HCT116 (cell line): ENCODE data around the gene SEMA4D. TPM values are rescaled to one million over a fixed set of nuclear protein-coding genes. Genes with fewer than 3 reads are reported as not detected.

Experiments
- ATAC-seq: fragments of 200-7000 bp; cut with Tn5 transposase; 2 replicates; pipeline ENCODE4 v1.9.1; 2020; ENCODE audit warnings: mild to moderate bottlenecking, moderate library complexity
- BruUV-seq: library from RNA; stranded (reverse); fragments of 400-500 nt; replicated peaks from 2 replicates; lab custom pipeline; 2021; lab: Mats Ljungman, UMichigan
- CTCF ChIA-PET: fragments of 300-600 bp; sonication (Branson Sonifier 250); formaldehyde crosslinking; loops from one replicate; lab custom pipeline; 2021; ENCODE audit warnings: antibody characterized with exemption; lab: Charles Lee
- POLR2A ChIA-PET: fragments of 300-600, 350-600 bp; sonication (Branson Sonifier 250); formaldehyde crosslinking; loops from one replicate; lab custom pipeline; 2021; ENCODE audit warnings: antibody characterized with exemption; lab: Charles Lee
- RAD21 ChIA-PET, 2 experiments: fragments of 300-600 bp; sonication (Branson Sonifier 250); formaldehyde crosslinking; loops; one replicate each; lab custom pipeline; 2023; ENCODE audit warnings: low total read pairs in 2 of 2; ENCODE audit not compliant: uncharacterized antibody in 2 of 2, unreplicated experiment in 2 of 2, low non-redundant PET in 1 of 2; lab: Charles Lee
- DNase-seq: peaks from one replicate; pipeline ENCODE4 v3.0.0-alpha.2; 2010; ENCODE audit warnings: low read depth, low spot score
- H2AFZ ChIP-seq: fragments of 200-600 bp; shearing (Covaris generic), sonication (generic); 2 replicates; pipeline ENCODE4 v1.6.1; 2017; ENCODE audit warnings: low read depth, mixed run types, mixed read lengths, antibody characterized with exemption, low read length; ENCODE audit not compliant: poor library complexity, severe bottlenecking
- H3K27ac ChIP-seq: 2 replicates; pipeline ENCODE4 v1.5.1; 2012; ENCODE audit warnings: low read depth, low read length
- H3K27me3 ChIP-seq: fragments of 200-600 bp; sonication (generic); 2 replicates; pipeline ENCODE4 v1.6.1; 2016; ENCODE audit warnings: mixed run types, low read length, mixed read lengths; ENCODE audit not compliant: insufficient read depth
- H3K36me3 ChIP-seq, 2 experiments: fragments of 200-500 bp in 1 of 2; fragments of 200-600 bp in 1 of 2; sonication (Bioruptor generic) in 1 of 2; sonication (generic) in 1 of 2; 2 replicates each; pipeline versions ENCODE4 v1.5.1 to v1.6.1; 2014 to 2016; ENCODE audit warnings: low read length in 2 of 2, inconsistent platforms in 1 of 2, mixed read lengths in 1 of 2, mixed run types in 1 of 2; ENCODE audit not compliant: insufficient read depth in 2 of 2, control insufficient read depth in 1 of 2
- H3K4me1 ChIP-seq, 2 experiments: fragments of 200-600 bp in 1 of 2; sonication (generic) in 1 of 2; 2 replicates each; pipeline versions ENCODE4 v1.5.1 to v1.6.1; 2012 to 2017; ENCODE audit warnings: low read length in 2 of 2, inconsistent platforms in 1 of 2, mild to moderate bottlenecking in 1 of 2, mixed read lengths in 1 of 2, mixed run types in 1 of 2, moderate library complexity in 1 of 2; ENCODE audit not compliant: insufficient read depth in 2 of 2, control insufficient read depth in 1 of 2
- H3K4me2 ChIP-seq: fragments of 200-600 bp; sonication (generic); 2 replicates; pipeline ENCODE4 v1.6.1; 2017; ENCODE audit warnings: mixed run types, low read length, mixed read lengths
- H3K4me3 ChIP-seq, 2 experiments: fragments of 200-600 bp in 1 of 2; sonication (generic) in 1 of 2; replicated peaks in 1 of 2; 2 replicates each; pipeline ENCODE4 v1.5.1; 2011 to 2016; ENCODE audit warnings: low read length in 2 of 2, control low read depth in 1 of 2, low read depth in 1 of 2, mild to moderate bottlenecking in 1 of 2, mixed read lengths in 1 of 2, mixed run types in 1 of 2
- H3K79me2 ChIP-seq: fragments of 200-600 bp; sonication (generic); 2 replicates; pipeline ENCODE4 v1.6.1; 2017; ENCODE audit warnings: mild to moderate bottlenecking, mixed run types, low read length, moderate library complexity, mixed read lengths; ENCODE audit not compliant: insufficient read depth
- H3K9ac ChIP-seq: fragments of 200-600 bp; sonication (generic); 2 replicates; pipeline ENCODE4 v1.6.1; 2016; ENCODE audit warnings: low read length, mixed read lengths
- H3K9me2 ChIP-seq: fragments of 200-600 bp; sonication (generic), shearing (Covaris generic); 2 replicates; pipeline ENCODE4 v1.6.1; 2017; ENCODE audit warnings: mixed run types, mild to moderate bottlenecking, moderate library complexity; ENCODE audit not compliant: insufficient read depth
- H3K9me3 ChIP-seq, 2 experiments: fragments of 200-500 bp in 1 of 2; fragments of 200-600 bp in 1 of 2; sonication (Bioruptor generic) in 1 of 2; sonication (generic) in 1 of 2; 2 replicates each; pipeline ENCODE4 v1.6.1; 2014 to 2017; ENCODE audit warnings: low read length in 2 of 2, mixed read lengths in 2 of 2, inconsistent platforms in 1 of 2, low read depth in 1 of 2, mild to moderate bottlenecking in 1 of 2, mixed run types in 1 of 2, moderate library complexity in 1 of 2; ENCODE audit not compliant: control insufficient read depth in 1 of 2, insufficient read depth in 1 of 2
- H4K20me1 ChIP-seq: fragments of 200-600 bp; sonication (generic), shearing (Covaris generic); 2 replicates; pipeline ENCODE4 v1.6.1; 2017; ENCODE audit warnings: mixed run types, mild to moderate bottlenecking, moderate library complexity; ENCODE audit not compliant: insufficient read depth
- CBX3 ChIP-seq: IDR thresholded peaks from 2 replicates; pipeline ENCODE4 v1.6.1; 2012; ENCODE audit warnings: low read depth
- EGR1 ChIP-seq: IDR thresholded peaks from 2 replicates; pipeline ENCODE4 v1.6.1; 2012; ENCODE audit warnings: low read depth
- ELF1 ChIP-seq: IDR thresholded peaks from 2 replicates; pipeline ENCODE4 v1.6.1; 2012; ENCODE audit warnings: low read depth, borderline replicate concordance
- FOSL1 ChIP-seq: IDR thresholded peaks from 2 replicates; pipeline ENCODE4 v1.6.1; 2012; ENCODE audit warnings: low read depth
- JUND ChIP-seq: IDR thresholded peaks from 2 replicates; pipeline ENCODE4 v1.6.1; 2012
- POLR2A ChIP-seq: IDR thresholded peaks from 2 replicates; pipeline ENCODE4 v1.7.0; 2011; ENCODE audit warnings: borderline replicate concordance; ENCODE audit not compliant: insufficient read depth, insufficient read length; ENCODE audit errors: extremely low read depth
- POLR2AphosphoS5 ChIP-seq: IDR thresholded peaks from 2 replicates; pipeline ENCODE4 v1.6.1; 2011; ENCODE audit warnings: mild to moderate bottlenecking, low read depth, low read length, moderate library complexity
- RAD21 ChIP-seq: IDR thresholded peaks from 2 replicates; pipeline ENCODE4 v1.6.1; 2012; ENCODE audit warnings: low read depth, mild to moderate bottlenecking
- REST ChIP-seq: IDR thresholded peaks from 2 replicates; pipeline ENCODE4 v1.6.1; 2012; ENCODE audit warnings: low read depth
- SIN3A ChIP-seq: IDR thresholded peaks from 2 replicates; pipeline ENCODE4 v1.6.1; 2012; ENCODE audit warnings: low read depth
- SP1 ChIP-seq: IDR thresholded peaks from 2 replicates; pipeline ENCODE4 v1.6.1; 2012; ENCODE audit warnings: low read depth
- SRF ChIP-seq: IDR thresholded peaks from 2 replicates; pipeline ENCODE4 v1.6.1; 2012; ENCODE audit warnings: low read depth
- TCF7L2 ChIP-seq: IDR thresholded peaks from 2 replicates; pipeline ENCODE4 v1.7.0; 2011; ENCODE audit warnings: borderline replicate concordance, inconsistent platforms; ENCODE audit not compliant: insufficient read depth, insufficient read length; ENCODE audit errors: extremely low read depth
- ZBTB33 ChIP-seq: IDR thresholded peaks from 2 replicates; pipeline ENCODE4 v1.6.1; 2011; ENCODE audit warnings: mild to moderate bottlenecking, low read length, moderate library complexity; ENCODE audit not compliant: insufficient replicate concordance; ENCODE audit errors: extremely low read depth
- ZFX ChIP-seq: fragments of 450-650 bp; IDR thresholded peaks from 2 replicates; pipeline ENCODE4 v1.6.1; 2017
- intact Hi-C: fragments of 100-400 bp; cut with micrococcal nuclease; formaldehyde crosslinking; loops from 2 replicates; pipeline ENCODE4 v1.10.0; 2022
- total RNA-seq: library from RNA; stranded (reverse); gene quantifications from one replicate; pipeline ENCODE4 v1.2.1, GENCODE V29; 2021; ENCODE audit not compliant: unreplicated experiment
- TF ChIP-seq, protein P1 (sequence below): IDR thresholded peaks from 2 replicates; pipeline ENCODE4 v1.6.1; 2012
- TF ChIP-seq, protein P2 (sequence below): IDR thresholded peaks from 2 replicates; pipeline ENCODE4 v1.6.1; 2012
- TF ChIP-seq, protein P3 (sequence below), 3 experiments: fragments of 200-600 bp in 1 of 3; sonication (generic) in 1 of 3; IDR thresholded peaks in 2 of 3; conservative IDR thresholded peaks in 1 of 3; 2 replicates each; pipeline ENCODE4 v1.5.1; 2012 to 2017; ENCODE audit warnings: low read depth in 2 of 3, low read length in 2 of 3, antibody characterized with exemption in 1 of 3, borderline replicate concordance in 1 of 3, control low read depth in 1 of 3, mild to moderate bottlenecking in 1 of 3, mixed read lengths in 1 of 3, mixed run types in 1 of 3, moderate library complexity in 1 of 3; ENCODE audit not compliant: insufficient read depth in 1 of 3

SEMA4D gene
- total RNA-seq, 1 experiment from 2014 or later: 32.0 TPM

DNA sequence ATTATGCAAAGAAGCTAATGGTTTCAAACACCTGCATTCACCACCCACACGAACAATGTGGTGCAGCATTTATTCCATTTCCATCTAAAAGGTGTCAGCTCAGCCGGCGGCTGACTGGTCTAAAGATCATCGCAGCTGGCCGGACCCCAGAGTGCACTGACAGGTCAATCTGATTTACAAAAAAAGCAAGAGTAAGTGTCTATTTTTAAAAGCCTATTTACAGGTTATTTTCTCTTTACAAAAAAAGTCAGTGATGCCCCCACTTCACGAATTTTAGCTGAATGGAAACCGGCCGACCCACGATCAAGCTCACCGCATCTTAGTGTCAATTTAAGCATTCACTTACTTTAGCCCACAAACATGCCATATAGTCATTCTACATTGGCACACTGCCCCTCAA, 58.3 kb downstream of the SEMA4D start:
- H3K9ac ChIP-seq: no peak overlapping the region
- no peak overlapping the region for H3K27ac ChIP-seq
- no peaks in the 10 kb centered on the region for H3K79me2 ChIP-seq
- H3K9me3 ChIP-seq: no peaks in the 10 kb centered on the region
- no TSS peak for BruUV-seq
- H3K4me1 ChIP-seq: peaks cover 10 to 25% of the 10 kb centered on the region in 2 experiments
- TF ChIP-seq REST (no peak), JUND (no peak), CBX3 (no peak), SIN3A (no peak), SRF (no peak), FOSL1 (no peak), TCF7L2 (no peak), ELF1 (no peak), SP1 (no peak), ZBTB33 (no peak), EGR1 (no peak), RAD21 (no peak), ZFX (no peak), POLR2AphosphoS5 (no peak), POLR2A (no peak)
- TF ChIP-seq, protein P1, sequence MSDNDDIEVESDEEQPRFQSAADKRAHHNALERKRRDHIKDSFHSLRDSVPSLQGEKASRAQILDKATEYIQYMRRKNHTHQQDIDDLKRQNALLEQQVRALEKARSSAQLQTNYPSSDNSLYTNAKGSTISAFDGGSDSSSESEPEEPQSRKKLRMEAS: no peak
- TF ChIP-seq, protein P2, sequence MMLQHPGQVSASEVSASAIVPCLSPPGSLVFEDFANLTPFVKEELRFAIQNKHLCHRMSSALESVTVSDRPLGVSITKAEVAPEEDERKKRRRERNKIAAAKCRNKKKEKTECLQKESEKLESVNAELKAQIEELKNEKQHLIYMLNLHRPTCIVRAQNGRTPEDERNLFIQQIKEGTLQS: no peak
- TF ChIP-seq, protein P3, sequence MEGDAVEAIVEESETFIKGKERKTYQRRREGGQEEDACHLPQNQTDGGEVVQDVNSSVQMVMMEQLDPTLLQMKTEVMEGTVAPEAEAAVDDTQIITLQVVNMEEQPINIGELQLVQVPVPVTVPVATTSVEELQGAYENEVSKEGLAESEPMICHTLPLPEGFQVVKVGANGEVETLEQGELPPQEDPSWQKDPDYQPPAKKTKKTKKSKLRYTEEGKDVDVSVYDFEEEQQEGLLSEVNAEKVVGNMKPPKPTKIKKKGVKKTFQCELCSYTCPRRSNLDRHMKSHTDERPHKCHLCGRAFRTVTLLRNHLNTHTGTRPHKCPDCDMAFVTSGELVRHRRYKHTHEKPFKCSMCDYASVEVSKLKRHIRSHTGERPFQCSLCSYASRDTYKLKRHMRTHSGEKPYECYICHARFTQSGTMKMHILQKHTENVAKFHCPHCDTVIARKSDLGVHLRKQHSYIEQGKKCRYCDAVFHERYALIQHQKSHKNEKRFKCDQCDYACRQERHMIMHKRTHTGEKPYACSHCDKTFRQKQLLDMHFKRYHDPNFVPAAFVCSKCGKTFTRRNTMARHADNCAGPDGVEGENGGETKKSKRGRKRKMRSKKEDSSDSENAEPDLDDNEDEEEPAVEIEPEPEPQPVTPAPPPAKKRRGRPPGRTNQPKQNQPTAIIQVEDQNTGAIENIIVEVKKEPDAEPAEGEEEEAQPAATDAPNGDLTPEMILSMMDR (IDR thresholded peaks at IDR 0.05 in 2 of 3, conservative IDR thresholded peaks at IDR 0.05 in 1 of 3; ENCODE audit: borderline replicate concordance in 1 of 3, insufficient read depth in 1 of 3, low read depth in 2 of 3, low read length in 2 of 3): no peak
- TF ChIP-seq, all 23 proteins: peak for 0
- no peak for DNase-seq
- H4K20me1 ChIP-seq: no peaks in the 10 kb centered on the region
- no peak for ATAC-seq
- POLR2A ChIA-PET: no interaction called here
- RAD21 ChIA-PET: no interaction called here
- no peaks in the 10 kb centered on the region for H3K36me3 ChIP-seq
- no peaks in the 10 kb centered on the region for H3K27me3 ChIP-seq
- no peak overlapping the region for H2AFZ ChIP-seq
- H3K9me2 ChIP-seq: no peaks in the 10 kb centered on the region
- no peak overlapping the region for H3K4me3 ChIP-seq
- no peak overlapping the region for H3K4me2 ChIP-seq
- intact Hi-C loops: no loop called here
- CTCF ChIA-PET: no interaction called here
